Measurements from ENCODE around the gene ADD3.

GRCh38 chr10:110091830-110092229 lies 84.0 kb downstream of the ADD3 start:
- no peak for TF ChIP-seq CTCF (IDR thresholded peaks at IDR 0.05; ENCODE audit: extremely low read depth in 1 of 2, insufficient read depth in 1 of 2, low read depth in 1 of 2, low read length in 2 of 2)
- TF ChIP-seq EZH2 (IDR thresholded peaks at IDR 0.05; ENCODE audit: borderline replicate concordance, low read depth, low read length, severe bottlenecking) = no peak
- TF ChIP-seq POLR2A (IDR thresholded peaks at IDR 0.05; ENCODE audit: low read depth, low read length) = no peak
- TF ChIP-seq JUN (IDR thresholded peaks at IDR 0.05; ENCODE audit: borderline replicate concordance, insufficient read depth, insufficient read length, low read depth) = no peak
- no peak for TF ChIP-seq GATA2 (IDR thresholded peaks at IDR 0.05; ENCODE audit: insufficient read depth, insufficient read length, low read depth, low read length)
- no peak for TF ChIP-seq FOS (IDR thresholded peaks at IDR 0.05; ENCODE audit: borderline replicate concordance, insufficient read depth, low read length)
